OCI-LY7 (cell line): ENCODE data around the gene JAG2.

Source experiments
- EZH2phosphoT487 ChIP-seq: fragments of 200-600 bp; sonication (generic); IDR thresholded peaks from 2 replicates; pipeline ENCODE4 v1.6.1; 2018; ENCODE audit warnings: low read depth, borderline replicate concordance, mild to moderate bottlenecking, mixed run types, antibody characterized with exemption, low read length, moderate library complexity, mixed read lengths
- TF ChIP-seq, protein P1 (sequence below): fragments of 200-600 bp; sonication (generic); conservative IDR thresholded peaks from 2 replicates; pipeline ENCODE4 v1.5.1; 2014; ENCODE audit warnings: mild to moderate bottlenecking, antibody characterized with exemption, low read length, moderate library complexity, mixed read lengths

DNA sequence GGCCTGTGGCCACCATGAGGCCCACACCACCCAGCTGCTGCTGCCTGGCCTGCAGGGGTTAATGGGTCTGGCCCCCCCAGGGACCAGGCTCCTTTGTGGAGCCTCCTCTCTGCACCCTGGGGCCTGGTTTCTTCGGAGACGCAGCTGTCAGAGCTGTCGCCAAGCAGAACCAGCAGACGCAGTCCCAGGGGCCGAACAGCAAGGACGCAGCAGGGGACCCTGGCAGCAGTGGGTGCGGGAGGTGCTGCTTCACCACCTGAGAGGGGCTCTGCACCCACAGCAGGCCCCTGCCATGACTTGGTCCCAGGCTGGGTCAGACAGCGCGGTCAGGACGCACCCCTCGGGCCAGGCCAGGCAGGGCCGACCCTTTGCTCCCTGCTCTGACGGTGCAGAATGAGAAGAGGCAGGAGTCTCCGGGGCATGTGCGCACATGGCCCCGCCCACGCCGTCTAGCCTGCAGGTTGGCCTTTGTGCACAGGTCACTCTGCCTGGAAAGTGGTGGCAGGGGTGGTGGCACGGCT lies 30.5 kb downstream of the JAG2 start:
- TF ChIP-seq, protein P1, sequence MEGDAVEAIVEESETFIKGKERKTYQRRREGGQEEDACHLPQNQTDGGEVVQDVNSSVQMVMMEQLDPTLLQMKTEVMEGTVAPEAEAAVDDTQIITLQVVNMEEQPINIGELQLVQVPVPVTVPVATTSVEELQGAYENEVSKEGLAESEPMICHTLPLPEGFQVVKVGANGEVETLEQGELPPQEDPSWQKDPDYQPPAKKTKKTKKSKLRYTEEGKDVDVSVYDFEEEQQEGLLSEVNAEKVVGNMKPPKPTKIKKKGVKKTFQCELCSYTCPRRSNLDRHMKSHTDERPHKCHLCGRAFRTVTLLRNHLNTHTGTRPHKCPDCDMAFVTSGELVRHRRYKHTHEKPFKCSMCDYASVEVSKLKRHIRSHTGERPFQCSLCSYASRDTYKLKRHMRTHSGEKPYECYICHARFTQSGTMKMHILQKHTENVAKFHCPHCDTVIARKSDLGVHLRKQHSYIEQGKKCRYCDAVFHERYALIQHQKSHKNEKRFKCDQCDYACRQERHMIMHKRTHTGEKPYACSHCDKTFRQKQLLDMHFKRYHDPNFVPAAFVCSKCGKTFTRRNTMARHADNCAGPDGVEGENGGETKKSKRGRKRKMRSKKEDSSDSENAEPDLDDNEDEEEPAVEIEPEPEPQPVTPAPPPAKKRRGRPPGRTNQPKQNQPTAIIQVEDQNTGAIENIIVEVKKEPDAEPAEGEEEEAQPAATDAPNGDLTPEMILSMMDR, result no peak
- no peak for TF ChIP-seq EZH2phosphoT487
